ENCODE measurements around the gene HNRNPU. TPM values are rescaled to one million over a fixed set of nuclear protein-coding genes. Genes with fewer than 3 reads are reported as not detected.

The HNRNPU gene
- total and polyA plus RNA-seq, 2 of the 13 experiments (the other 11 are each of a cell fraction or from before 2014, with no cell fraction given), result 101 to 508 TPM

GRCh38 chr1:244834543-244835275 lies 29.6 kb downstream of the HNRNPU start (continued):
- TF ChIP-seq ZNF609 (CRISPR knock-in tag; IDR thresholded peaks at IDR 0.05; ENCODE audit: borderline replicate concordance) (0 out of 2 replicates have a peak, but pooled peaks have one; percentile 48), ELK4 (CRISPR knock-in tag; IDR thresholded peaks at IDR 0.05; ENCODE audit: borderline replicate concordance) (no peak), ZNF652 (CRISPR knock-in tag; IDR thresholded peaks at IDR 0.05; ENCODE audit: borderline replicate concordance, low read depth) (0 out of 2 replicates have a peak, but pooled peaks have one; percentile 17), CBX2 (IDR thresholded peaks at IDR 0.05; ENCODE audit: low read depth, low read length) (no peak), CBX2 (CRISPR knock-in tag; IDR thresholded peaks at IDR 0.05; ENCODE audit: low read depth) (0 out of 2 replicates have a peak, but pooled peaks have one; percentile 36), MTERF4 (CRISPR knock-in tag; IDR thresholded peaks at IDR 0.05) (0 out of 2 replicates have a peak, but pooled peaks have one; percentile 72), IRX3 (CRISPR knock-in tag; IDR thresholded peaks at IDR 0.05; ENCODE audit: borderline replicate concordance, low read depth) (no peak), CEBPG (CRISPR knock-in tag; IDR thresholded peaks at IDR 0.05) (peak; percentile 95), PHF5A (CRISPR knock-in tag; IDR thresholded peaks at IDR 0.05; ENCODE audit: low read depth, unreplicated experiment) (peak; percentile 48), ZBTB7B (CRISPR knock-in tag; IDR thresholded peaks at IDR 0.05) (peak; percentile 95), ZFP36L1 (CRISPR knock-in tag; IDR thresholded peaks at IDR 0.05) (peak; percentile 52; the same call in 1 of the 2 replicates), GATA4 (IDR thresholded peaks at IDR 0.05; ENCODE audit: borderline replicate concordance, low read depth) (peak; percentile 54; the same call in 1 of the 2 replicates), STAT6 (CRISPR knock-in tag; IDR thresholded peaks at IDR 0.05; ENCODE audit: borderline replicate concordance) (0 out of 2 replicates have a peak, but pooled peaks have one; percentile 61), TEAD3 (CRISPR knock-in tag; optimal IDR thresholded peaks at IDR 0.05; ENCODE audit: borderline replicate concordance) (peak; percentile 5), SAP130 (CRISPR knock-in tag; IDR thresholded peaks at IDR 0.05; ENCODE audit: low read depth) (peak; percentile 71; the same call in 1 of the 2 replicates), MED1 (CRISPR knock-in tag; IDR thresholded peaks at IDR 0.05) (peak; percentile 94)

All from HepG2 (cell line).